ENCODE data around the gene TLR9.

Gene TLR9

DNA sequence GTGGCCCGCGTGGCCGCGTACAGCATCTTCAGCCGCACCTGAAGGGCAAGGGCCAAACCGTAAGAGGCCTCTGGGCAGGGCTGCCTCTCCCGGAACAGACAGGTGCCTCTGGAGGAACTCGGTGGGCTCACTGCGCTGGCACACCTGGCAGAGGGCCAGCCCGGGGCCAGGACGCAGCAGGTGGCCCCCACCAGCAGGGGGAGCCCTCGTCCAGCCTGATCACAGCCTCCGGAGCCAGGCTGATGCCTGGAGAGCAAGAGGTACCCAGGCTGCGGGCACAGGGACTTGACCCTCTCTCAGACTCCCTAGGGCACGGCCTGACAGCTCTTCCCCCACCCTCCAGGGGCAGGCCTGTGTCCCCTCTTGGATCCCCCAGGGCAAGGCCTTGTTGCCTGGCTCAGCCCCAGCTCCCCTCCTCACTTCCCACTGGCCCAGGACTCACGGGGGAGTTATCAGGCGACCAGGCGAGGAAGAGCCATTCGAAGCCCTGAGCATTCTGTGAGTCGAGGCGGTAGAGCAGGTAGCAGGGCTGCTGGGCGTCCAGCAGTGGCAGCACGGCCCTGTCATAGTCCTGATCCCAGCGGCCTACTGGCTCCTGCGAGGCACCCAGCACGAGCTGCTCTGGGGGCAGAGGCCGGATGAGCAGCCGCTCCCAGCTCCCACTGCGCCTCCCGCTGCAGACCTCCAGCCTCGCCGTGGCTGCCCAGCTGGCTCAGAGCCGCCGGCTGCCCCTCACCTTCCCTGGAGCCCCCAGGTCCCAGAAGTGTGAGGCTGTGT lies 6.2 kb upstream of the TLR9 start:
- DNase-seq: no peak

DNA sequence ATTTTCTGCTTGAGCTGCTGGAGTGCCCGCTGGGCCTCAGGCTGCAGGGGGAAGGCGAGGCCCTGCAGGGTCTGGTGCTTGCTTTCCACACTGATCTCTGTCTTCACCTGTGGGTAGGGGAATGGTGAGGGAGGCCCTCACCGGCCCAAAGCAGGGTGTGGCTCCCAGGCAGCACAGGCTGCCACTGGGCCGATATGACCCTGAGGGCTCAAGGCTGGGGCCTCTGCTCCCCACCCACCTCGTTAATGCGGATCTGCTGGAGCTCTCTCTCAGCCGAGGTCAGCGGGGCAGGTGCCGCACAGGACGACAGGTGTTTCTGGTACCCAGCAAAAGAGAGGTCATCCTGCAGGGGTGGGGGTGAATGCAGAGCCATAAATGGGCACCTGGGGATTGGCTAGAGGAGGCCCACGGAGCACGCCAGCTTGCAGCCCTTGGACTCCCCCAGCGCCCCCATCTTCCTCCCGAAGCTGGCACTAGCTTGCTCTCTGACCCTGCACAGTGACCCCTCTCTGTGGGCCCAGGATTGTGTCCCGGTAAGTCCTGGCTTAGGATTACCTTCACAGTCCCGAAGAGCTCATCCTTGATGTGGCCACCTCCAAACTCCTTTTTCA lies 5.5 kb upstream of the TLR9 start:
- DNase-seq: no peak

DNA sequence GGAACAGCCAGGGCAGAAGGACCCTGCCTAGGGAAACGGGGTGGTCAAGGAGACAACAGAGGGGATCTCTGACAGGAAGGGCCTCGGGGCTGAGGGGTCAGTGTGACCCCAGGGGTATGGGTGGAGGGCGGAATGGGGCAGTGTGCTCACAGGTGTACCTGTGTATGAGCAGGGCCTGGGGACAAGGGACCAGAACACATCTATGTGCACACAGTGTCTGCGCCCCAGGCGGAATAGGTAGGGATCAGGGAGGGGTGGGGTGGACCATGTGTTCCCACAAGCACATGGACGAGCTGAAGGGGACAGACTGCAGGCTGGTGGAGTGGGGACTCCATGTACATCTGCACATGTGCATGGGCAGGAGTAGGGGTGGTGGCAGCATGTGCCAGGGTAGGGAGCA lies 5.0 kb upstream of the TLR9 start:
- no peak for DNase-seq

DNA sequence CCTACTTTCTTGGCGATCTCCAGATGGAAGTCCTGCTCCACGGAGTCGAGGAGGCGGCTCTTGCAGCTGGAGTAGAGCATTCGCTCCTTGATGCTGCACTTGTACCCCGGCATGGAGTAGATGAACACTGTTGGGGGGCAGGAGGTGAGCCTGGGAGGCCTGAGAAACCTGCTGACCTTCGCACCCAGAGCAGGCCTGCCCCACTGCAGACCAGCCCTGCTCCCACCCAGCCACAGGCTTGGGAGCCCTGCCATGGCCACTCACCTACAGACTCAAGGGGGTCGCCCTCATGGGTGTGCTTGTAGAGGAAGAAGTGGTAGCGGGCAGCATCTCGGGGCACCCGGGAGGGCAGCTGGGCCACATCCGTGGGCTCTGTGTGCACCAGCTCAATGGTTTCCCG lies 4.2 kb upstream of the TLR9 start:
- DNase-seq: no peak

DNA sequence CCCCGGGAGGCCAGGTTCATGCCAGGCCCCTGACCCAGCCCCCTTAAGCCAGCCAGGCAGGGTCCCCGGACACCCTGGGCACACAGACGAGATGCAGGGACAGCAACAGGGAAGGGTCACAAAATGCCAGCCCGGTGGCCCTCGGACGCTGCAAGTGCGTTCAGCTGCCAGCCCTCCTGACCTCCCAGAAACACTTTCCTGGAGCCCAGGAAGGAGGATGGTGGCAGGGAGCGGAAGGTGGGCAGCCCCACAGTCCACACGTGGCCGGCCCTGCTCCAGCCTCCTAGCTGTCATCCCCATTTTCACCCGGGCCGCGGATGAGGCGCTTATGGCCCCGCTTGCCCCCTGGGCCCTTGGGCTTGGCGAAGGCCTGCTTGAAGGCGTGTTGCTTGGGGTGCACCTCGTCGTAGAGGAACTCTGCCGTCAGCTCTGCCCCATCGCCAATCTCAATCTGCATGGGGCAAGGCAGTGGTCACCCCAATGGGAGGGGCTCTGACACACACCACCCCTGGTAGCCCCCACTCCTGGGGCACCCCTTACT lies 3.4 kb upstream of the TLR9 start:
- DNase-seq: no peak

DNA sequence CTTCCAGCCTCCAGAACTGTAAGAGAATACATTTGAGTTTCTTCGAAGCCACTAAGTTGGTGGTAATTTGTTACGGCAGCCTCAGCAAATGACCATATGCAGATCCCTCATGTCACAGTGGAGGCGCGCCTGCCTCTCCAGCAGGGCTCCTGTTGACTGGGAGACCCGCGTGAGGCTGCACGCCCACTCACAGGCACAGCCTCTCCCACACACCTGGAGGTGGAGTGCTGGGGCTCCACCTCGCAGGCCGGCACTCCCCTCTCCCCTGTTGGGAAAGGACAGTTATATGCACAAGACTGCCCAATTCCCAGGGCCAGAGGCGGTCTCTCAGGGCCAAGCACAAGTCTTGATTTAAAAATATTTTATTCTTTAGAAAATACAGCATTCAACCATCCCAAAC lies 2.8 kb upstream of the TLR9 start:
- no peak for DNase-seq

DNA sequence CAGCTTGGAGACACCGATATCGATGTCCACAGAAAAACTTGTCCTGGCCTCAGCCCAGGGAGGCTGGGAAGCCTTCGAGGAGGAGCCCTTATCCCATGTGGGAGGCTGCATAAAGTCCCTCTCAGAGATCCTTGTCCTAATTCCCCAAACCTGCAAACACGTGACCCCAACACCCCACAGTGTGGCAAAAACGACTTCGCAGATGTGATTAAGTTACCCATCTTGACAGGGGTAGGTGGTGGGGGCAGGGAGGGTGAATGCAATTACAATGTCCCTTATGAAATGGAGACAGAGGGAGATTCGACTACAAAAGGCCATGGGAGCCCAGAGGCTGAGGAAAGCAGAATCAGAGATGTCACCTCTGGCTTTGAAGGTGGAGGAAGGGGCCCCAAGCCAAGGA lies 2.3 kb upstream of the TLR9 start:
- DNase-seq: no peak

DNA sequence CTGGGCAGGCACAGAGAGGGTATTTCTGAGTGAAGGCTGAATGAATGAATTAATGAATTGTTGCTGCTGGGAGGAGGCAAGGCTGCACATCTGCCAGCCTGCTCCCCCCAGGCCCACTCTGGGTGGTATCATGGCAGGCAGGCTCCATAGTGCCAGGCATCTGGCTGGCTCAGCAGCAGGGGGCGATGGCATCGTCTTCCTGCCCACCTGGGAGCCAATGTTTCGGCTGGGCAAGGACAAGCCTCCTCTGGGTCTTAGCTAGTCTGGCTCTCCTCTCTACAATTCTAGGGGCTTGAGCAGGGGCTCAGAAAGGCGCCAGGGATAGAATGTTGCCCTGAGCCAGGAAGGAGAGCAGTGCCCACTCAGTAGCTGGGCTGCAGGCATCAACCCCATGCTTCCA lies 1.7 kb upstream of the TLR9 start:
- DNase-seq: no peak

DNA sequence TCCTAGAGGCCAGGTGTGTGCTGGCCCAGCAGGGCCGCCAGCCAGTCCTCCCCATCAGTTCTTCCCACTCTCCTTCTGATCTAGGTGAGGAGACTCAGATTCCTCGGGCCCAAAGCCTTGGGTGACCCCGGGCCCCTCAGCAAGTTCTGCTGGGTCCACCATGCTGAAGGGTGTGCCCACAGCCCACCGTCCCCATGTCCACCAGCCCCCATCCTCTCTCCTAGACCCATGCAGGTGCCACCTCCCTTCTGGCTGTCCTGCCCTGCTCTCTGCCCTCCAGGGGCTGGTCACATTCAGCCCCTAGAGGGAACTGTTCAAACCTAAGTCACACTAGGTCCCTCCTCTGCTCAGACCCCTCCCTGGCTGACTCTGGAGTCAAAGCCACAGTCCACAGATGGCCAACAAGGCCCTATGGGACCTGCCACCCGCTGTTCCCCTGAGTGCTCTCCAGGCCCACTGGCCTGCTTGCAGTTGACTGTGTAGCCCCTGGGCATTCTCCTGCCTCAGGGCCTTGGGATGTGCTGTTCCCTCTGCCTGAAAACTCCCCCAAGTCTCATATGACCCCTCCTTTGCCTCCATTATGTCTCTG lies 878 bp upstream of the TLR9 start:
- no peak for DNase-seq

DNA sequence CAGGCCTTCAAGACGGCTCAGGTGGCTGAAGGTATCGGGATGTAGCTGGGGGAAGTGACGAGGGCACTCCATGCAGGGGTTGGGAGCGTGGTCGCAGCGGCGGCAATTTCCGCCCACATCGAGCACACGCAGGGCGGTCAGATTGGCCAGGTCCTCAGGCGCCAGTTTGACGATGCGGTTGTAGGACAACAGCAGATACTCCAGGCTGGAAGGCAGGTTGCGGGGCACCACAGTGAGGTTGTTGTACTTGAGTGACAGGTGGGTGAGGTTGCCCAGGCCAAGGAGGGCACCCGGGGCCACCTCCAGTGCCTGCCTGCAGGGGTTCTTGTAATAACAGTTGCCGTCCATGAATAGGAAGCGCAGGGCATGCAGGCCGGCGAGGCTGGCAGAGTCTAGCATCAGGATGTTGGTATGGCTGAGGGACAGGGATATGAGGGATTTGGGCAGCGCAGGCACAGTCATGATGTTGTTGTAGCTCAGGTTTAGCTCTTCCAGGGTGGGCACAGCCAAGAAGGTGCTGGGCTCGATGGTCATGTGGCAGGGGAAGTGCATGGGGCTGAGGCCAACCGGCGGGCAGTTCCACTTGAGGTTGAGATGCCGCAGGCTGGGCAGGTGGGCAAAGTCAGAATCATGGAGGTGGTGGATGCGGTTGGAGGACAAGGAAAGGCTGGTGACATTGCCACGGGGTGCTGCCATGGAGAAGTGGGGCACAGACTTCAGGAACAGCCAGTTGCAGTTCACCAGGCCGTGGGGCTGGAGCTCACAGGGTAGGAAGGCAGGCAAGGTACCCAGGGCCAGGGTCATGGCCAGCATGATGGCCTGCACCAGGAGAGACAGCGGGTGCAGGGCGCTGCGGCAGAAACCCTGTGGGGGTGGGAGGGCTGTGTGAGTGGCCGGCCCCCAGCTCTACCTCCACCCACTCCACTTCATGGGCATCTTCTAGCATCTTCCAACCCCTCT lies 1.7 kb downstream of the TLR9 start:
- no peak for DNase-seq

DNA sequence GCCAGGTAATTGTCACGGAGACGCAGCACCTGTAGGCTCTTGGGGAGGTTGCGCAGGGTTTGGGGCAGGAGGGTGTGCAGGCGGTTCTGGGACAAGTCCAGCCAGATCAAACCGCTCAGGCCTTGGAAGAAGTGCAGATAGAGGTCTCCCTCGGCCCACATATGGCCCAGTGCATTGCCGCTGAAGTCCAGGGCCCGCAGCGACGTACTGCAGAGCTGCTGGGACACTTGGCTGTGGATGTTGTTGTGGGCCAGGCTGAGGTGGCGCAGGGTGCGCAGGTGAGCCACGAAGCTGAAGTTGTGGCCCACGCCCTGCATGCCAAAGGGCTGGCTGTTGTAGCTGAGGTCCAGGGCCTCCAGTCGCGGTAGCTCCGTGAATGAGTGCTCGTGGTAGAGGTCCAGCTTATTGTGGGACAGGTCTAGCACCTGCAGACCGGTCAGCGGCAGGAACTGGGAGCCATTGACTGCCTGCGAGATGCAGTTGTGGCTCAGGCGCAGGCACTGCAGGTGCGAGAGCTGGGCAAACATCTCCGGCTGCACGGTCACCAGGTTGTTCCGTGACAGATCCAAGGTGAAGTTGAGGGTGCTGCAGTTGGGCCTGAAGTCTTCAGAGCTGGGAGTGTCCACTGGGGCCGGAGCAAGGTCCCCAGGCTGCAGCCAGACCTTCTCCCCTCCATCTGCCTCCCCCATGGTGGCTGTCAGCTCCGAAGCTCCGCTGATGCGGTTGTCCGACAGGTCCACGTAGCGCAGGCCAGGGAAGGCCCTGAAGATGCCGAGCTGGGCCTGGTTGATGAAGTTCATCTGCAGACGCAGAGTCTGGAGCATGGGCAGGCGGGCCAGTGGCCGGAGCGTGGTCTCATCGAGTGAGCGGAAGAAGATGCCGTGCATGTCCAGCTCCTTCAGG lies 2.9 kb downstream of the TLR9 start:
- DNase-seq: no peak

DNA sequence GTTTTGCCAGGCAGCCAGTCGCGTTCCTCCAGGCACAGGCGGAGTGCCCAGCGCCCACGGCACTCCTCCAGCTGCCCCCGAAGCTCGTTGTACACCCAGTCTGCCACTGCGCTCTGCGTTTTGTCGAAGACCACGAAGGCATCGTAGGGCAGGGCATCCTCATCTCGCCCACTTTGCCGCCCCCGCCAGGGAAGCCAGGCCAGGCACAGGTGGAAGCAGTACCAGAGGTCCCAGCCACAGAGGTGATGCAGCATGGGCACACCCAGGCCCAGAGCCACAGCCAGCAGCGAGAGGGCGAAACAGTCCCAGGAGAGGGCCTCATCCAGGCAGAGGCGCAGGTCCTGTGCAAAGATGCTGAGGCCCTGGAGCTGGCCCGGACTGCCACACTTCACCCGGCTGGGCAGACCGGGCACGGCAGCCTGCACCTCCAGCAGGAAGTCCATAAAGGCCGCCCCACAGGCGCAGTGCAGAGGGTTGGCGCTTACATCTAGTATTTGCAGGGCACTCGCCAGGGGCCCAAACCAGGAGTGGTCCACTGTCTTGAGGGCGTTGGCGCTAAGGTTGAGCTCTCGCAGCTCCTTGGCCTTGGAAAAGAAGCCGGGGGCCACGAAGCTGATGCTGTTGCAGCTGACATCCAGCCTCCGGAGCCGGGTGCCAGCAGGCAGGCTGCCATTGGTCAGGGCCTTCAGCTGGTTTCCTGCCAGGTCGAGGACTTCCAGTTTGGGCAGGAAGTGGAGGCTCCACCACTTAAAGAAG lies 3.7 kb downstream of the TLR9 start:
- no peak for DNase-seq

DNA sequence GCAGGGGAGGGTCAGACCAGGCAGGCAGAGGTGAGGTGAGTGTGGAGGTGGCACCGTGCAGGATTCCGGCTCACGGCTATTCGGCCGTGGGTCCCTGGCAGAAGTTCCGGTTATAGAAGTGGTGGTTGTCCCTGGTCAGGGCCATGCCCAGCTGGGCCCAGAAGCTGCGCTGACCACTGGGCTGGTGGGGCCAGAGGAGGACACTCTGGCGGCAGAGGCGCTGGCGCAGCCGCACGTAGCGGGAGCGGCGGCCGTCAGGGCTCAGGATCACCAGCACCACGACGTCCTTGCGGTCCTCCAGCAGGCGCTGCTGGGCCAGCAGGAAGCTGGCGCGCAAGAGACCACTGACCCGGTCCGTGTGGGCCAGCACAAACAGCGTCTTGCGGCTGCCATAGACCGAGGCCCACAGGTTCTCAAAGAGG lies 4.3 kb downstream of the TLR9 start:
- DNase-seq: no peak

DNA sequence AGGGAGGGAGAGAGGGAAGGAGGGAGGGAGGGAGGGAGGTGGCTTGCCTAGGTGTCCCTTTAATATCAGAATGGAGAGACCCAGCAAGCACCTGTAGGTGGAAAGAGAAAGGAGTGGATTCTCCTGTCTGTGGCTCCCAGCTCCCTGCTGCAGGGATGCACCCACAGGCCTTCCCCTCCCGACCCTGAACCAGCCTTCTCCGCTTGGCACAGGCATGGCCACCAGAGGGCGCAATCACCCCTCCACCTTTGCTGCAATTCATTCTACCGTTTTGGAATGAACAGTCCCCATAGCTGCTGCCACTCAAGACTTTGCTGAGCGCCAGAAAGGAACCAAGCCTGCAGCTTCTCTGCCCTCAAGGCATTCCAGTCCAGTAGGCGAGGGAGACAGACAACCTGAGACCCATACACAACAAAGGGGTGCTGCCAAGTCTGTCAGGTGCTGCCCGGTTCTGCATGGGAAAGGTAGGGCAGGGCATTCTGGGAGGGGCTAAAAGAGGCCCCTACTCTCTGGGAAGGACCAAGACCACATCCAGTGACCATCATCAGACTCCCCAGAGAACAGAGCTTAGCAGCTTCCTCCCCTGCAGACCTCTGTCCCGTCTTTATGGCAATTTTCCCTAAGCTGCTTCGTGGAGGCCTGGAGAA lies 4.9 kb downstream of the TLR9 start:
- DNase-seq: no peak

DNA sequence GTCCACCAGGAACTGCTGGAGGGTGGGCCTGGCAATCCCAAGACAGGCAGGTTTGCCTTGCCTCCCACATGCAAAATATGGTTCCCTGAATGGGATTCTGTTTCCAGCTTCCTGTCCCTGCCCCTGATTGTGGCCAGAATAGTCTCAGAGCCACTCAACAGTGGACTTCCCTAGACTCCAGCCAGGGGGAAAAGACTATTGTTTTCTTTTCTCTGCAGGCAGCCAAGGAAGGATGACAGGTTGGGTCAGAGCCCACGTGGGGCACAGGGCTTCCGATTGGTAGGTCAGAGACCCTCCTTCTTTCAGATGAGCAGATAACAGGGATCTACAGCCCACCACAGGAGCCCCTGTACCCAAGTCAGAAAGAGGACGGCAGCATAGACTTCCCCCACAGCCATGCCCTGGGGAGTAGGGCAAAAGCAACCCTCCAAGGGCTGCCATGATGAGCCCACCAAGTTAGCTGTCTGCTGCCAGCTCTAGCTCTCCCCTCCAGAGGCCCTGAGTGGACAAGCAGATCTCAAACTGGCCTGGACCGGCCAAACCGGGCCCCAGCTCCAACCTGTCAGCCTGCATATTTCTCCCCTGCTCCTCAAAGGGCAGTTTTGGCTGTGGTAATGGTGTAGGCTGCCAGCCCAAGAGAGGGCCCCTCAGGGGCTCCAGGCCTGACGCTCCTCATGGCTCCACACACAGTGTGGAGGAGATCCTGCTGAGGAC lies 6.4 kb downstream of the TLR9 start:
- DNase-seq: no peak

DNA sequence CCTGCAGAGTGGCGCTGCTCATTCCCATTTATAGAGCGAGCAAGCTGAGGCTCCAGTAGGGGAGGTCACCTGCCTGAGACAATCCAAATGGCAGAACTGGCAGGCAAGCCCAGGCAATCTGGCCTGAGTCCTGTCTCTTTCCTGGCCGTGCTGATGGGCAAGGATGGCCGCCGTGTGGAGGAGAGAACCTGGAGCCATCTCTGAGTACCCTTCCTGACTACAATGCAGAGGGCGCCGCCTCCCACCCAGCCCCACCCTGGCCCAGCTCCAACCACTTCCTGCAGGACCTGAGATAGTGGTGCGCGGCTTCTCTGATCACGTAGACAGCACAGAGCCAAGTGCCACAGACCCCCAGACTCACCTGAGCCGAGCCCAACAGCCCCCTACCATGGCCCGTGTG lies 7.0 kb downstream of the TLR9 start:
- no peak for DNase-seq

DNA sequence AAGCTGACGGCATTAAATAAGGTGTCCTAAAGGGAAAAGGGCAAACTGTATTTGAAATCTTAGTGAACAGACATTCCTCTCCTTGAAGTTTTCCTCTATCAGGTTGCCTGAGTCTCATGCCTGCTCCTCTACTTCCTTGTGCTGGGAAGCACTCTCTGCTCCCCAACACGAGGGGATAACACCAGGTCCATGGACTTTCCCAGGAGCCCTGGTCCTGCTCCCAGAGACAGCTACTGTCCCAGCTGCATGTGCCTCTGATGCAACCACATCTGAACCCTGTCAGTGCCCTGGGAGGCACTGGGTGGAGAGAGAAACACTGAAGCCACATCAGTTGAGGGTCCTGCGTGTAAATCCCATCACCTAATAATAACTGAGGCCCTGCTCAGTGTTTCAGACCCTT lies 7.4 kb downstream of the TLR9 start:
- no peak for DNase-seq

DNA sequence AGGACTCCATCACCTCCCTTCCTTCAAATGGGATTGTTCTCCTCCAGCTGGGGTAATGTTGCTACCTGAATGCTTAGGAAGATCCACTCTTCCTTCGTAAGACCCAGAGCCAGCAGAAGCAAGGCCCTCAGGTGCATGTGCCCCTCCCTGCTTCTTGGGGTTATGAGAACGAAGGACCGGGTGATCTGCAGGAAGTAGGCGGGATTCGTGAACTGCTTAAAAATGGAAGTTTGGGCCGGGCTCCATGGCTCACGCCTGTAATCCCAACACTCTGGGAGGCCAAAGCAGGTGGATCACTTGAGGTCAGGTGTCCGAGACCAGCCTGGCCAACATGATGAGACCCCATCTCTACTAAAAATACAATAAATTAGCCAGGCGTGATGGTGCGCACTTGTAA lies 8.0 kb downstream of the TLR9 start:
- DNase-seq: no peak

DNA sequence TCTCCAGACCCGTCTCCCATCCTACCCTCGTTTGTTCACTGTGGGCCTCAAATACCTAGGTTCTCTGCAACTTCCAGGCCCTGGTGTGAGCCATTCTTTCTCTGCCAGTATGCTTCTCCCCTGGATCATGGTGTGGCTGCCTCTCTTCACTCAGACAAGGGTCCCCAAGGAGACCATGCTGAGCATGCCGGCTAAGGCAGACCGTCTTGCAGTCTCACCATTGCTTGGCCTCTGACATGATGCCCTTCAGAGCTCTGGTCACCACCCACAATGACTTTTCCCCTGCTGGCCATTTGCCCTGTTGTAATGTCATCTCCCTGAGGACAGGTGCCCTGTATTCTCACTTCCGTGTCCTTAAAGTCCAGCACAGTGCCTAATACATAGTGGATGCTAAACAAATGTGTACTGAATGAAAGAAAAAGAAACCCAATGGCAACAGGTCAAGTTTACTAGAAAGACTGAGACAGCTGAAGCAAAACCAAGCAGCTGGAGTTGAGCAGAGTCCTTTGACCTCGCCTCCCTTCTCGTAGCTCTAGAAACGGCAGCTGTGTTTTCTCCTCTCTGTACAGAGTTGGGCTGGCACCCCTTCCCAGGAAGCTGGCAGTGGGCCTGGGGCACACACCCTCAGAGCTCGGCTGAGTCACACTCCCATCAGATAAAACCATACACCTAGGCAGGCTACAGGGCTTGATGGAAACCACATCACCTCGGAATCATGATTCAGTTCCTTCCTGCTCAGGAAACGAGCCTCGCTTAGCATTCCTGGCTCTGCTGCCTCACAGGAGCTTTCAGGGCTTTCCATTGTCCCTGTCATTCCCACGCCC lies 8.6 kb downstream of the TLR9 start:
- no peak for DNase-seq
